T-helper 1 cell treated with Interleukin-12 subunit alpha and Interleukin-12 subunit beta and Interleukin-4 antibody, amounts not matched to agents 30 ng/mL and 1 ng/mL, for 36 hours (primary cell): ENCODE measurements around the gene ABCG2. TPM values are rescaled to one million over a fixed set of nuclear protein-coding genes. Genes with fewer than 3 reads are reported as not detected.

Experiments
- intact Hi-C: fragments of 100-400 bp; cut with micrococcal nuclease; formaldehyde crosslinking; loops from one replicate; pipeline ENCODE4 v1.15.1; 2024
- total RNA-seq: library from RNA; stranded (reverse); gene quantifications from 2 replicates; pipeline ENCODE4 v1.2.3, GENCODE V29; 2022

The ABCG2 gene
- total RNA-seq, 1 donor from 2014 or later = 0.74 TPM

- intact Hi-C loops = no loop called here
These were observed 88.4 kb downstream of the ABCG2 start for GRCh38 chr4:88070031-88070430.

- intact Hi-C loops = no loop called here
These were observed 94.0 kb downstream of the ABCG2 start for GRCh38 chr4:88064410-88064809.

DNA sequence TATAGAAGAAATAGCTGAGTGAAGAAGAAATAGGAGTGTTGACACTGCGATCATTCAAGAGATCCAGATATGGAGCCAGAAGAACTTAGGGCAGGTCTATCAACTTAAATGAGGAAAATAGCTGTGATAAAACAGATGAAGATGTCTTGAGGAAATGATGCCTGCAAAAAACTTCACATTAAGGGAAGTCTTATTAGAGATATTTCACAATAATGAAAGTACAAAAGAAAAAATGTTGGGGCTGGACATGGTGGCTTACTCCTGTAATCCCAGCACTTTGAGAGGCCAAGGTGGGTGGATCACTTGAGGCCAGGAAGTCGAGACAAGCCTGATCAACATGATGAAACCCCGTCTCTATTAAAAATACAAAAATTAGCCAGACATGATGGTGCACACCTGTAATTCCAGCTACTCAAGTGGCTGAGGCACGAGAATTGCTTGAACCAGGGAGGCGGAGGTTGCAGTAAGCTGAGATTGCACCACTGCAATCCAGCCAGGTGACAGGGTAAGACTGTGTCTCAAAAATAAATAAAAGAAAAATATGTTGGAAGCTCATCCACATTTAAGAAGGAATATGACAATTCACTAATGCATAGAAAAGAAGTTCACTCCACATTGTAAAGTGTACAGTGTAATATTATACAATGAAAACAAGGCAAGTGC lies 94.7 kb downstream of the ABCG2 start:
- intact Hi-C loops = no loop called here

- intact Hi-C loops = no loop called here
These were observed 95.6 kb downstream of the ABCG2 start for GRCh38 chr4:88062843-88063242.

DNA sequence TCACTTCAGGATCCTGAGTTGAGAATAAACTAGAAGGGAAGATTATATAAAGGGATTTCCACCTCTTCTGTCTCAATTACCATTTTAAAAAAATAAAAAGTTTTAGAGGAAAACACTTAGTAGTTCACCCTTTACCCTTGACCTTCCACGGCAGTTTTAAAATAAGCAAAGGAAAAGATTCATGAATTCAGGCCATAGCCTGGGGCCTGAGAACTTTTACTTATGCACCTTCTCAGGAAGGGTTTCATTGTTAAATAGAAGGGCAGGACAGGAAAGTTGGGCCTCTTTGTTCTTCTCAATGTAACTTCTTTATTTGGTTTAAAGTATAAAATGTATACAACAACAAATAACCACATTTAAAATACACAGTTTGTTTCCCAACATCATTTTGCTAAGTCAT lies 96.1 kb downstream of the ABCG2 start:
- intact Hi-C loops = no loop called here

GRCh38 chr4:88060431-88060830 lies 98.0 kb downstream of the ABCG2 start:
- intact Hi-C loops = no loop called here

DNA sequence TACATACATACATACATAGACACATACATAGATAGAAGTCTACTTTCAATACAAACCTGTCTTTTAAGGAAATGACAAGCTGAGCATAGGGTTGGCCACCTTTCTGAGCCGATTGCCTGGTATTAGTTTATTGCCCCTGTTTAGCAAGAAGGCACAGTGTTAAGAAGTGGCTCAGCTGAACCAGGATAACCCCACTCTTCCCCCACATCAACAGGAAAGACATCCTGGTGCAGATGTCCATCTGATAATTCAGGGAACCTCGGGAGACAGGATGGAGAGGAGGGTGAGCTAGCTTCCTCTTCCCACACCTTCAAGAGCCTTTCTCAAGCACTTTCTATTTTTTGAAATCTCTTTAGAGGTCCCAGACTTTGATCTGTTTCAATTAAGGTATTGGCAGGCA lies 98.7 kb downstream of the ABCG2 start:
- intact Hi-C loops = no loop called here

DNA sequence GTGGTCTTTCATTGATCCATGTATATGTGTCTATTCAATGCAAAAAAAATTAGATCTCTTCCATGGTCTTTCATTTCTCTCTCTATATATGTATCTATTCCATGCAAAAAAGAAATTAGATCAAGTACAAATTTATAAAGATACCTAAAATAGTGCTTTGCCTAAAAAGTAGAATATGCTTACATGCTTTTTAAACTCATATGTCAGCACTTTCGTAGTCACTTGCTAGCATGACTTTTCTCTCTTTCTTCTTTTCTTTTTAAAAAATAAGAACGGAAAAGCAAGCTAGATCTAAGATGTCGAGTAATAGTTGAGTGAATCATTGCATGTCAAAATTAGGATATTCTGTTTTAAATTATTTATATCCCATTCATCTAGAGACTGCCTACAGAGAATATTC lies 100.1 kb downstream of the ABCG2 start:
- intact Hi-C loops = no loop called here

DNA sequence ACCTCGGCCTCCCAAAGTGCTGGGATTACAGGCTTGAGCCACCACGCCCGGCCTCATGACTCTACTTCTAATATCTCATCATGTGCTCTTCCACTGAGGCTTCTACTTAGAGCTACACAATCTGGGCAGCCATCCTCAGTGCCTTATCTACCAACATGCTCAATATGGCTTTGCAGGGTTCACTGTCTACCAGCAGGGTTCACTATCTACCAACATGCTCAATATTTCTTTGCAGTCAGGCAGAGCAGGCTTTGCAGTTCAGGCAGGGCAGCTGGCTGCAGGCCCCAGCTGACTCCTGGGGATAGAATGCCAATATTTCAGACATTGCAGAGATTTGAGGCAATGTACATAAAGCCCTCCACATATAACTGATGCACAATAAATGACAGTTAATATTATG lies 103.5 kb downstream of the ABCG2 start:
- intact Hi-C loops = no loop called here

DNA sequence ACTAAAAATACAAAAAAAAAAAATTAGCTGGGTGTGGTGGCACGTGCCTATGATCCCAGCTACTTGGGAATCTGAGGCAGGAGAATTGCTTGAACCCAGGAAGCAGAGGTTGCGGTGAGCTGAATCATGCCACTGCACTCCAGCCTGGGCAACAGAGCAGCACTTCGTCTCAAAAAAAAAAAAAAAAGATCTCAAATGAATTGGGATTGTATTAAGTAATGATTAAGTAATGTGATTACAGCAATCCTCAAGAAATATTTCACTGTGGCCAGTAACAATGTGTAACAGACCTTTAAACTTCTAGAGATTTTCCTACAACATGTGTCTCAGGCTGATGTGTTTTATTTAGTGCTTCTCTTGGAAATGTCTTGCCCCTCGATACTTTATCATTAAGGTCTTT lies 104.2 kb downstream of the ABCG2 start:
- intact Hi-C loops = no loop called here

DNA sequence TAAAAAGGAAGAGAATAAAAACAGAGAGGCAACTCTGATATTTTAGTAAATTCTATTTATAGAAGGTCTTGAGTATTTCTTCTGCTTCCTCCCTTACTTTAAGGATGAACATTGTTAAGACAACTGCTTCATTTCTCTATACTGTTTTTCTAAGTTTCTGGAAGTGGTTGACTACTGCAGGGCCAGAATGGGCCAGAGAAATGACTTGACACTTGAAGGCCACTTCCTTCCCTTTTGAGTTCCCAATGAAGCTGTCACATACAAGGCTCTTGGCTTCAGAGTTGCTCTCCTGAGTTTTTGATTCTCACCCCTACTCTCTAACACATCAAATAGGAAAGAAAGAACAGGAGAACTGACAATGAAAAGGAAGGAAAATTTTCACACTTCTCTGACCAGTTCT lies 113.4 kb downstream of the ABCG2 start:
- intact Hi-C loops = no loop called here

- intact Hi-C loops = no loop called here
These were observed 114.7 kb downstream of the ABCG2 start for GRCh38 chr4:88043586-88044340.

DNA sequence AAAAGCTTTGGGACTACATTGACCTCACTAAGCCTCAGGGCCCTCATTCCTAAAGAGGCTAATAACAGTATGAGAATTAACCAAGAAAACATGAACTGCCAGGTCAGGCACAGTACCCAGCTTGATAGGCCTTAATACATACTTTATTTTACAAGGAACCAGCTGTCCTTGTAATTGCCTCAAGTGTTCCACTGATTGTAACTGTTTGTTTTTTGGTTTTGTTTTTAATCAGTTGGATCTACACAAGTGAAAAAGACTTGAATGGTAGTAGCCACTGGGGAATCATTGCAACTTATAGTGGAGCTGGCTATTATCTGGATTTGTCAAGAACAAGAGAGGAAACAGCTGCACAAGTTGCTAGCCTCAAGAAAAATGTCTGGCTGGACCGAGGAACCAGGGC lies 115.4 kb downstream of the ABCG2 start:
- intact Hi-C loops = no loop called here

DNA sequence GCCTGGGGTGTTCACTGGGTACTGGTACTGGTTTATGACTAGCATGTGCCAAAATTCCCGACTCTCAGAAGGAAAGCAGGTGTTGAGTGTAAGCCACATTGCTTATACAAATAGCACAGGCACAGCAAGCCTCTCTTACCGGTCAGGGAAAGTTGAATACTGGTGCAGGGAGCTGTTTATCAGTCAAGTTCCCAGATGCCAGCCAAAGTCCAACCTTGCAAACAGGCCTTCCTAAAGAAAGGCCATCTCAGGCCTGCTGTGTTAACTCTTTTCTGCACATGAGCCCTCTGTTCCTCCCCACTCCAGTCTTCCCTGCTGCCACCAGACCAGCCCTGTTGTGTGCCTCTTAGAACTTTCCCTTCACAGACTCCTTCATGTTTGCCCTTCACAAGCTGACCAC lies 116.8 kb downstream of the ABCG2 start:
- intact Hi-C loops = no loop called here

GRCh38 chr4:88040707-88041106 lies 117.7 kb downstream of the ABCG2 start:
- intact Hi-C loops = no loop called here

Other genes with a start within 250 kb of the ABCG2 start
- 0.63 and 1.3 TPM in 2 replicates for gene SPP1, start 182.9 kb downstream of the ABCG2 start, total RNA-seq
- gene PKD2, start 151.0 kb downstream of the ABCG2 start, total RNA-seq = 12.1 and 12.6 TPM in 2 replicates
- 72.1 and 75.1 TPM in 2 replicates for gene PPM1K, start 125.9 kb upstream of the ABCG2 start, total RNA-seq
- 53.0 and 55.2 TPM in 2 replicates for gene HERC6, start 220.2 kb upstream of the ABCG2 start, total RNA-seq